DMS53 treated with DMSO at 0.1 percent for 48 hours (cell line): ENCODE data around the gene CTXN1.
"Not testable (repeated sequence)": the region's sequence is repeated elsewhere in the genome, so short reads cannot be mapped to it uniquely, and the experiment has no call there.

ENCODE experiments used
- DNase-seq: peaks from one replicate; lab custom pipeline; 2025; ENCODE audit not compliant: unreplicated experiment; lab: John Stamatoyannopoulos, UW

CTXN1 gene

GRCh38 chr19:7926021-7926726 is at the start of gene CTXN1:
CTXN1 (minus strand) TSS chr19:7926135; CDS start chr19:7925538, 597 bp downstream.
- DNase-seq, result no peak

- no peak for DNase-seq
Measured at GRCh38 chr19:7975037-7975436, 49.1 kb upstream of the CTXN1 start.

- DNase-seq, result no peak
Measured at GRCh38 chr19:7973883-7974282, 47.9 kb upstream of the CTXN1 start.

- DNase-seq, result no peak
Measured at GRCh38 chr19:7971553-7972520, 45.9 kb upstream of the CTXN1 start.

GRCh38 chr19:7970716-7971448 is 44.9 kb upstream of the CTXN1 start:
- DNase-seq, result no peak

GRCh38 chr19:7969555-7969939 is 43.6 kb upstream of the CTXN1 start:
- no peak for DNase-seq

GRCh38 chr19:7968796-7969554 is 43.0 kb upstream of the CTXN1 start:
- no peak for DNase-seq

GRCh38 chr19:7968008-7968795 is 42.3 kb upstream of the CTXN1 start:
- no peak for DNase-seq

- no peak for DNase-seq
Measured at GRCh38 chr19:7965921-7966665, 40.2 kb upstream of the CTXN1 start.

- no peak for DNase-seq
Measured at GRCh38 chr19:7965259-7965841, 39.4 kb upstream of the CTXN1 start.

- no peak for DNase-seq
Measured at GRCh38 chr19:7963566-7963965, 37.6 kb upstream of the CTXN1 start.

- no peak for DNase-seq
Measured at GRCh38 chr19:7962644-7963268, 36.8 kb upstream of the CTXN1 start.

GRCh38 chr19:7961920-7962626 is 36.1 kb upstream of the CTXN1 start:
- no peak for DNase-seq

GRCh38 chr19:7961082-7961481 is 35.1 kb upstream of the CTXN1 start:
- DNase-seq, result not testable (repeated sequence)

- no peak for DNase-seq
Measured at GRCh38 chr19:7959211-7959610, 33.3 kb upstream of the CTXN1 start.

- no peak for DNase-seq
Measured at GRCh38 chr19:7955696-7956095, 29.8 kb upstream of the CTXN1 start.

GRCh38 chr19:7953576-7953975 is 27.6 kb upstream of the CTXN1 start:
- DNase-seq, result no peak

GRCh38 chr19:7953060-7953459 is 27.1 kb upstream of the CTXN1 start:
- no peak for DNase-seq
